HG03095 (cell line): ENCODE measurements around the gene DTWD2.
"Not testable (repeated sequence)": the region's sequence is repeated elsewhere in the genome, so short reads cannot be mapped to it uniquely, and the experiment has no call there.

Experiments used
- ATAC-seq: cut with Tn5 transposase; IDR thresholded peaks from one replicate; pipeline ENCODE4 v1.9.1; 2021; ENCODE audit warnings: moderate library complexity; ENCODE audit not compliant: unreplicated experiment

DTWD2 gene

GRCh38 chr5:118998861-118999260 lies 10.5 kb upstream of the DTWD2 start:
- ATAC-seq: not testable (repeated sequence)

GRCh38 chr5:118996098-118996497 lies 7.8 kb upstream of the DTWD2 start:
- no peak for ATAC-seq

GRCh38 chr5:118994595-118994994 lies 6.2 kb upstream of the DTWD2 start:
- ATAC-seq: no peak

- ATAC-seq: not testable (repeated sequence)
Observed at GRCh38 chr5:118993118-118993517, 4.8 kb upstream of the DTWD2 start.

GRCh38 chr5:118992055-118992454 lies 3.7 kb upstream of the DTWD2 start:
- ATAC-seq: not testable (repeated sequence)

DNA sequence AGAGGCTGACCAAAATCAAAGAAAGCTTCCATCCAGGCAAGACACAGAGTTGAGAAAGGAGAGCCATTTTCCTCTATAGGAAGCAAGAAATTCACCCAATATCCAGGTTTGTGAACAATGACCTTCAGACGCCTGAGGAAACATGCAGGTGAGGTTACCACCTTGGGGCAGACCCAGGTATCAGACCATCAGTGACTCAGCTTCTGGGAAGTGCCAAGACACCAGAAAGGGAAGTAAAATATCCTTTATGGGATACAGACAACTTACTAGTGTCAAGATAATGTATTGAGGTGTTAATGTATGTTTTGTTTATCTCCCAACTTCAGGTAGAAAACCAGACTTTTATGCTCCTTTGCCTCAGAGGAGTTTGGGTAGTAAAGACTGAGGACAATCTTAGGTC lies 2.2 kb upstream of the DTWD2 start:
- ATAC-seq: no peak

DNA sequence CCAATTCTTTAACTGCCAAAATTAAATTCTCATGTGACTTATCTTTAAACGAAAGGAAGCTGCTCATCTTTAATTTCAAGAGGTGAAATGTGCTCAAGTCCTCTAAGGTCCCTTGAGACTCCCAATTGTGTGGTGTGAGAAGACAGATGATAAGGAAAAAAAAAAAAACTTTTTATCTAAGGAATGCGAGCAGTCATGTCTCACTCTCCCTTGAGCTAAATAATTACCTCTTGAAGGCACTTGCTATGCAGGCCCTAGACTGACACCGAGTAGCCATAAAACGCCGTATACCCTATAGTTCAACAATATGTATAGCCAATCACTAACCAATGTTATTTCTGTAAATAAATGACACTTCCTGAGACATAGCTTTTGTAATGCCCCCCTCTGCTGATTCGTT lies 1.5 kb upstream of the DTWD2 start:
- ATAC-seq: no peak

- ATAC-seq: no peak
Observed at GRCh38 chr5:118988866-118989180, 476 bp upstream of the DTWD2 start.

- no peak for ATAC-seq
Observed at GRCh38 chr5:118984602-118985001, 3.7 kb downstream of the DTWD2 start.

DNA sequence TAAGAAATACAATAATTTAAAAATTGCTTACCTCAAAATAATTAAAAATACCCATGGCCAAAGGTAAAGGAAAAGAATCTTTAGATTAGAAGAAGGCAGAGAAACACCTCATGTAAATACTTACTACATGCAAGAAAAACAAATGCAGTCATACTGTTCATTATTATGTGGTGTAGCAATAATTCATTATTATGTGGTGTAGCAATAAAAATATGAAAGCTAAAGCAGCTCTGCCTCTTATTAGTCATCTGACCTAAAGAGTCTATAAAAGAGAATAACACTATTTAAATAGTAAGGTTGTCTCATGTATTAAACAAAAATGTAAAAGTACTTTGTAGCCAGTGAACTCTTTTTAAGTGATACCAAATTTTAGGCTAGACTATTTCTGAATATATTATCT lies 6.6 kb downstream of the DTWD2 start:
- no peak for ATAC-seq

GRCh38 chr5:118980438-118980837 lies 7.9 kb downstream of the DTWD2 start:
- no peak for ATAC-seq

GRCh38 chr5:118980017-118980416 lies 8.3 kb downstream of the DTWD2 start:
- ATAC-seq: no peak

GRCh38 chr5:118973779-118974445 lies 14.4 kb downstream of the DTWD2 start:
- ATAC-seq: not testable (repeated sequence)

- ATAC-seq: no peak
Observed at GRCh38 chr5:118968925-118969375, 19.4 kb downstream of the DTWD2 start.

- no peak for ATAC-seq
Observed at GRCh38 chr5:118968406-118968911, 19.9 kb downstream of the DTWD2 start.

DNA sequence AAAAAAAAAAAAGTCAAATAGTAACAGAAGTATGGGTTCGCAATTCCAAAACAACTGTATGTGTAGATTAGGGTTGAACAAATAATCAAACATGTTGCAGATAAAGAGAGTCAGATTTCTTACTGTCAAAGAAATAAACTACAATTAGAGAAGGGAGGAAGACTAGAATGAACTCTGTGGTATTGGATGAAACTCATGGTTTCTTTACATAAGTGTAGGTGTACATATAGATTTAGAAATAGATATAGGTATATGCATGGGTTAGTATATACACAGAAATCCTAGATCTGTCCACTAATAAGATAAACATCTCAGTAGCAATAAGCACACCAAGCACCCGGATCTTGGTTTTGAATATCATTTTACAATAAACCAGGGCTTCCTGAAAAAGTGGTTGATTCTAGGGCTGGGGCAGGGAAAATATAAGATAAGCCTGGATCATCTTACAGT lies 21.3 kb downstream of the DTWD2 start:
- no peak for ATAC-seq

DNA sequence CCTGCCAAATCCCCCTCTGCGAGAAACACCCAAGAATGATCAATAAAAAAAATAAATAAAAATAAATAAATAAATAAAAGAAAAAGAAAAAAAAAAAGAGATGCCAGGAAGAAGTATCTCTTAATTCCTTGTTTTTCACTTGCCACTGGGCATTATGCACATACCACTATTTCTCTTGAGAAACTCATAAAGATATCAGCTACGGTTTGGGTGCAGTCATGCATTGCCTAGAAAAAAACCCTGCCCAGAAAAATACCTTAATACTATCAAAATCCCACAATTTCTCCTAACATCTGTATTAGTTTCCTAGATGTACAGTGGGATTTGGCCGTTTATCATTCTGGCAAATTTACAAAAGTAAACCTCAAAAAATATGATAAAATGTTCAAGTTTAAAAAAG lies 22.5 kb downstream of the DTWD2 start:
- ATAC-seq: no peak

GRCh38 chr5:118964970-118965369 lies 23.4 kb downstream of the DTWD2 start:
- not testable (repeated sequence) for ATAC-seq

GRCh38 chr5:118964388-118964787 lies 24.0 kb downstream of the DTWD2 start:
- ATAC-seq: not testable (repeated sequence)

GRCh38 chr5:118963169-118963568 lies 25.2 kb downstream of the DTWD2 start:
- no peak for ATAC-seq

DNA sequence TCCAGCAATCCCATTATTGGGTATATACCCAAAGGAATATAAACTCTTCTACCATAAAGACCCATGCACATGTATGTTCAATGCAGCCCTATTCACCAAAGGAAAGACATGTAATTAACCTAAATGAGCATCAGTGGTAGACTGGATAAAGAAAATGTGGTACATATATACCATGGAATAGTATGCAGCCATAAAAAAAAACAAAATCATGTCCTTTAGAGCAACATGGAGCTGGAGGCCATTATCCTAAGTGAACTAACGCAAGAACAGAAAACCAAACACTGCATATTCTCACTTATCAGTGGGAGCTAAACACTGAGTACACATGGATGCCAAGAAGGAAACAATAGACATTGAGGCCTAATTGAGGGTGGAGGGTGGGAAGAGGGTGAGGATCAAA lies 27.8 kb downstream of the DTWD2 start:
- no peak for ATAC-seq

DNA sequence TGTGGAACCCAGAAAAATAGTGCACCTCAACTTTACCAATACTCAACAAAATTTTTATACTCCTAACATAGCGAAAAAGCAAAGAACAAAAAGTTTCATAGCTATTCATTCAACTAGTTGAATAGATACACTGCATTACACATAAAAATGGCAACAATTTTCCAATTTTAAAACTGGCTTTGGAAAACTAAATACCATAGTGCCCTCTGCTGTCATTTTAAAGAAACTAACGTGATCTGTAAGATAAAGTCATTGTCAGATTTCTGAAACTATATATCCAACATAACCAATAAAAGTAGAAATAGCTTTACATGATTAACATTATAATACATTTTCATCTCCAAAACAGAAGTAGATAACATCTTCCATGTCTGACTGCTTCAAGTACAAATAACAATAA lies 31.6 kb downstream of the DTWD2 start:
- ATAC-seq: no peak

GRCh38 chr5:118953652-118954005 lies 34.7 kb downstream of the DTWD2 start:
- no peak for ATAC-seq
